Measurements from ENCODE around the gene UBE2E2. TPM values are rescaled to one million over a fixed set of nuclear protein-coding genes. Genes with fewer than 3 reads are reported as not detected.

The UBE2E2 gene
- total and polyA plus RNA-seq, 4 donors = 23.8 to 56.5 (median 32.9) TPM

DNA sequence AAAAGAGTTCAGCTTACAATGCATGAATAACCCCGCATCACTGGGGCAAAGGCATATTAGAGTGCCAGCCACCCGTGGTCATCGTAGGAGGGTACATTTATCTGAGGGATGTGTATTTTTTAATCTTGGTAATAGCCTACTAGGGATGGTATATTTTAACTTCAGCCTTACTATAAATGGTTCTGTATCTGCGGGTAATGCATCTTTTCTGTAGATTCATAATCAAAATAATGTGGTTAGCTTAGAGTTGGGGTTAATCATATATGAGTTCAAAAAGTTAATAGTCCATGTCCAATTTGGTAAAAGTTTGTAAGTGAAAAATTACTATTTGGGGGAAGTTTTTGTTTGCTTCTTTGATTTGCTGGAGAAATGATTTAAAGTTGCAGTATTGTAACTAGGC lies 339.0 kb downstream of the UBE2E2 start:
- 97% methylated on average over 4 of the region's 4 CpGs for WGBS, 2 donors
- DNase-seq (no peak), ATAC-seq (ENCODE audit: low FRiP score) (no peak)
- H3K27me3 ChIP-seq (ENCODE audit: control insufficient read depth in 1 of 2, insufficient read depth in 2 of 2, low read length in 1 of 2) = no peaks in the 10 kb centered on the region
- no peak overlapping the region for H3K4me3 ChIP-seq (ENCODE audit: low read length in 2 of 2)
- intact Hi-C loops (cut with DNase I) = no loop called here
- peaks cover 0 to under 1% of the 10 kb centered on the region in 2 donors for H3K36me3 ChIP-seq (ENCODE audit: control insufficient read depth in 1 of 2, insufficient read depth in 2 of 2, low read length in 1 of 2)
- H3K27ac ChIP-seq (ENCODE audit: low read depth in 1 of 2, low read length in 2 of 2) = no peak overlapping the region
- no peaks in the 10 kb centered on the region for H3K4me1 ChIP-seq (ENCODE audit: control insufficient read depth in 1 of 2, insufficient read depth in 2 of 2, low read length in 2 of 2)
- no peaks in the 10 kb centered on the region for H3K9me3 ChIP-seq (ENCODE audit: control insufficient read depth, low read length)

DNA sequence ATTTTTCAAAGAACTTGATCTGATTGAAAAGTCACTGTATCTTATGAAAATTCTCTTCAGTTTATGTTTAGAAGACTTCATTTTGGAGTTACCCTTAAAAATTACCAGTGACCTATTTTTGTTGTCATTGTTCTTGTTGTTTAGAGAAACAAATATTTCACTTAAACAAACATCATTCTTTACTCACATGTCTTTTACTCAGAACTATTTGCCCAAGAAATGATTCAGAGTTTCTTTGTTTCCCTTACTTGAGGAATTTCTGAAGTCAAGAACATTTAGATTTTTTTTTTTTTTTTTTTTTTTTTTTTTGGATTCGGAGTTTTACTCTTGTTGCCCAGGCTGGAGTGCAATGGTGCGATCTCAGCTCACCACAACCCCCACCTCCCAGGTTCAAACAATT lies 343.1 kb downstream of the UBE2E2 start:
- WGBS, 2 donors = 67 to 100% methylated on average over 1 to 2 of the region's 2 CpGs
- Histone ChIP-seq H3K27me3 (ENCODE audit: control insufficient read depth in 1 of 2, insufficient read depth in 2 of 2, low read length in 1 of 2) (no peaks in the 10 kb centered on the region), H3K27ac (ENCODE audit: low read depth in 1 of 2, low read length in 2 of 2) (no peak overlapping the region), H3K36me3 (ENCODE audit: control insufficient read depth in 1 of 2, insufficient read depth in 2 of 2, low read length in 1 of 2) (no peaks in the 10 kb centered on the region), H3K4me3 (ENCODE audit: low read length in 2 of 2) (no peak overlapping the region), H3K9me3 (ENCODE audit: control insufficient read depth, low read length) (no peaks in the 10 kb centered on the region), H3K4me1 (ENCODE audit: control insufficient read depth in 1 of 2, insufficient read depth in 2 of 2, low read length in 2 of 2) (peaks cover 3 to 4% of the 10 kb centered on the region in 2 donors)
- DNase-seq = no peak
- intact Hi-C loops (cut with DNase I) = no loop called here
- ATAC-seq (ENCODE audit: low FRiP score) = no peak

DNA sequence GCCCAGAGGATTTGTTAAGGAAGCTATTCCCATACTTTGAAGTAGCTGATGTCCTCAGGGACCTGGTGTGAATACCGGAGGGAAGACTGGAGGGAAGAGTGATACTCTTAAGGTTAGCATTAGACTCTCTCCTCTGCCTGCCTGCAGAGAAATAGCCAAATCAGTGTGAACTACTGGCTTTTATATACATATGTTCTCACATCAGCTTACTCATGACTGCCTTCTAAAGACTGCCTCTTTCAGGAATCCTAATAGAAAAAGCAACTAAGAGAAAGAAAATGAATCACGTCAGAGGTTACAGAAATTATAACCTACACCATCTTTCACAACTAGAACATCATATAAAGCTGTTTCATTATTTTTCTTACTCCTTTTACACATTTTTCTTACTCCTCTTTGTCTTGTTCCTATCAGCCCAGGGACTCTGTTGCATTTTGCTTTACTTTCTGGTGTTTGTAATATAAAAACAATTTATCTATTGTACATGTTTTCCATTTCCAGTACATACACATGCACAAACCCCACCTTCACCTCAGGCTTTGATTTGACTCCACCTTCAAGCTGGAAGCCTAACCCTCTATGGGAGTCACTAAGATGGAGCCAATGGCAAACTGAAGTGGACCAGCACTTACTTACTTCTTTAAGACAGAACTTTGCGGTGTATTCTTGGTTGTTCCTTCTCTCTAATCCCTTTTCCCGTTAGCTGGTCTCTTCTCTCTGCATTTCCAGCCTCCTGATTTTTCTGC lies 345.0 kb downstream of the UBE2E2 start:
- ATAC-seq (ENCODE audit: low FRiP score) (no peak), DNase-seq (no peak)
- intact Hi-C loops (cut with DNase I) = no loop called here
- 93 to 96% methylated on average over 4 of the region's 4 CpGs for WGBS, 2 donors
- Histone ChIP-seq H3K4me1 (ENCODE audit: control insufficient read depth in 1 of 2, insufficient read depth in 2 of 2, low read length in 2 of 2) (peaks cover 3 to 4% of the 10 kb centered on the region in 2 donors), H3K4me3 (ENCODE audit: low read length in 2 of 2) (no peak overlapping the region), H3K27ac (ENCODE audit: low read depth in 1 of 2, low read length in 2 of 2) (no peak overlapping the region), H3K36me3 (ENCODE audit: control insufficient read depth in 1 of 2, insufficient read depth in 2 of 2, low read length in 1 of 2) (no peaks in the 10 kb centered on the region), H3K27me3 (ENCODE audit: control insufficient read depth in 1 of 2, insufficient read depth in 2 of 2, low read length in 1 of 2) (no peaks in the 10 kb centered on the region), H3K9me3 (ENCODE audit: control insufficient read depth, low read length) (no peaks in the 10 kb centered on the region)

DNA sequence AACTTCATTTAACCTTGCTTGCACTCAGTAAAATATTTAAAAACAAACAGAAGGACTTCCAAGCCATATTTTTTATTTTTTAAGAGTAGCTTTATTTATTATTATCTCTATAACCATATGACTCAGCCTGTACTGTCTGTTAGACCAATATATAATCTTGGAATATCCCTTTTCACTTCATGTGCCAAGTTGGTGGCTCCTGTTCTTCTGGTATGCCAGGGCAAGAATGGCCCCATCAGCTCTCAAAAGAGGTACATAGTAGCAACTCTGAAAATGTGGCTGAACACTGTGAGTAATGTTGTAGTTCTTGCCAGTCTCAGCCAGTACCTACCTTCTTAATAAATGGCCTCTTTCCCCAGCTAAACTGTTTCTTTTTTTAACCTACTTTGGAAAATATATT lies 345.6 kb downstream of the UBE2E2 start:
- no peak for ATAC-seq (ENCODE audit: low FRiP score)
- intact Hi-C loops (cut with DNase I) = no loop called here

DNA sequence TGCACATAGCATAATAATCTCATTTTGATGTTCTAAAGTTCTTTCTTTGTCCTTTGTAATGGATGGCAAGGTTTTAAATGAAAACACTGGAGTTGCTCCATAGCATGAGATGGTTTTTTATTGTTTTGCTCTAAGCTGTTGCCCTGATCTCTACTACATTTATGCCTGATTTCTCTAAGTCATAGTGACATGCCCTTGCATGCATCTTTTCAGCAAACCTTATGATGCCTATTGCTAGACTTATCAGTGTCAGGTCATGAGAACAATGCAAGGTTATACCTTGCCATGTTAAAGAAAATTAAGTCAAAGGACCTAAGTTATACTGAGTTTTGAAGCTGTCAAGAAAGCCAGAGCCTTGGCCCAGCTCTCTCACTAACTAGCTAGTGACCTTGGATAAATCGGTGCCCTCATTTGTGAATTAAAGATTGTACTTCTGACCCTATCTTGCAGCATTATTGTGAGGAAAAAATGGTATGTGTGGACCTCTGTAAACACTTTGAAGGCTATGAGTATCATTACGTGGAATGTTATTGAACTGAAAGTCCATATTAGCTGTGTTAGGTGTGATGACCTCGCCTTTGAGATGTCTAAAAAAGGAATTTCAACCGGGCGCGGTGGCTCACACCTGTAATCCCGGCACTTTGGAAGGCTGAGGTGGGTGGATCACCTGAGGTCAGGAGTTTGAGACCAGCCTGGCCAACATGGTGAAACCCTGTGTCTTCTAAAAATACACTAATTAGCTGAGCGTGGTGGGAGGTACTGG lies 346.2 kb downstream of the UBE2E2 start:
- WGBS, 2 donors = 96 to 99% methylated on average over 8 of the region's 8 CpGs
- Histone ChIP-seq H3K4me3 (ENCODE audit: low read length in 2 of 2) (no peak overlapping the region), H3K27ac (ENCODE audit: low read depth in 1 of 2, low read length in 2 of 2) (no peak overlapping the region), H3K36me3 (ENCODE audit: control insufficient read depth in 1 of 2, insufficient read depth in 2 of 2, low read length in 1 of 2) (no peaks in the 10 kb centered on the region), H3K27me3 (ENCODE audit: control insufficient read depth in 1 of 2, insufficient read depth in 2 of 2, low read length in 1 of 2) (no peaks in the 10 kb centered on the region), H3K9me3 (ENCODE audit: control insufficient read depth, low read length) (no peaks in the 10 kb centered on the region), H3K4me1 (ENCODE audit: control insufficient read depth in 1 of 2, insufficient read depth in 2 of 2, low read length in 2 of 2) (peaks cover 3 to 4% of the 10 kb centered on the region in 2 donors)
- no peak for ATAC-seq (ENCODE audit: low FRiP score)
- DNase-seq = no peak
- intact Hi-C loops (cut with DNase I) = no loop called here

More for the DNA sequence above, 345.6 kb downstream of the UBE2E2 start:
- DNase-seq = no peak
- Histone ChIP-seq H3K4me1 (ENCODE audit: control insufficient read depth in 1 of 2, insufficient read depth in 2 of 2, low read length in 2 of 2) (peaks cover 3 to 4% of the 10 kb centered on the region in 2 donors), H3K36me3 (ENCODE audit: control insufficient read depth in 1 of 2, insufficient read depth in 2 of 2, low read length in 1 of 2) (no peaks in the 10 kb centered on the region), H3K9me3 (ENCODE audit: control insufficient read depth, low read length) (no peaks in the 10 kb centered on the region), H3K4me3 (ENCODE audit: low read length in 2 of 2) (no peak overlapping the region), H3K27ac (ENCODE audit: low read depth in 1 of 2, low read length in 2 of 2) (no peak overlapping the region), H3K27me3 (ENCODE audit: control insufficient read depth in 1 of 2, insufficient read depth in 2 of 2, low read length in 1 of 2) (no peaks in the 10 kb centered on the region)

DNA sequence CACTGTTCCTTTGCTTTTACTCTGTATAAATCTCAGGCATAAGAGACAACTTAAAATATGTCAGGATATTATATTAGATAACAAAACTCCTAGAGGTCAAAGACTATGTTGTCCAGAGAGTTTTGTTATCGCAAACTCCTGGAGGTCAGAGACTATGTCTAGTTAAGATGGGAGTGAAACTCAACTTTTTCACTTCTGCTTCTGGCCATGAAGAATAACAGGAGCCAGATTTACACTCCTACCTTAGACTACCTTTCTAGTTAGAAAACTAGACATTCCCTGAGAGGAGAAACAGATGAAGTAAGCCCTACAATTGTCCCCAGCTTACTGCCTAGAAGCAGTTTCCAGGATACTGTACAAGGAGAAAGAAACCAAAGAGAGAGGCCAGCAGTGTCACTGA lies 347.3 kb downstream of the UBE2E2 start:
- intact Hi-C loops (cut with DNase I) = no loop called here
- Histone ChIP-seq H3K36me3 (ENCODE audit: control insufficient read depth in 1 of 2, insufficient read depth in 2 of 2, low read length in 1 of 2) (no peaks in the 10 kb centered on the region), H3K9me3 (ENCODE audit: control insufficient read depth, low read length) (no peaks in the 10 kb centered on the region), H3K4me1 (ENCODE audit: control insufficient read depth in 1 of 2, insufficient read depth in 2 of 2, low read length in 2 of 2) (peaks cover 3 to 4% of the 10 kb centered on the region in 2 donors), H3K27me3 (ENCODE audit: control insufficient read depth in 1 of 2, insufficient read depth in 2 of 2, low read length in 1 of 2) (no peaks in the 10 kb centered on the region), H3K4me3 (ENCODE audit: low read length in 2 of 2) (no peak overlapping the region), H3K27ac (ENCODE audit: low read depth in 1 of 2, low read length in 2 of 2) (no peak overlapping the region)
- DNase-seq = no peak
- no peak for ATAC-seq (ENCODE audit: low FRiP score)
- WGBS, 2 donors = 95 to 100% methylated on average over 1 of the region's 1 CpG

DNA sequence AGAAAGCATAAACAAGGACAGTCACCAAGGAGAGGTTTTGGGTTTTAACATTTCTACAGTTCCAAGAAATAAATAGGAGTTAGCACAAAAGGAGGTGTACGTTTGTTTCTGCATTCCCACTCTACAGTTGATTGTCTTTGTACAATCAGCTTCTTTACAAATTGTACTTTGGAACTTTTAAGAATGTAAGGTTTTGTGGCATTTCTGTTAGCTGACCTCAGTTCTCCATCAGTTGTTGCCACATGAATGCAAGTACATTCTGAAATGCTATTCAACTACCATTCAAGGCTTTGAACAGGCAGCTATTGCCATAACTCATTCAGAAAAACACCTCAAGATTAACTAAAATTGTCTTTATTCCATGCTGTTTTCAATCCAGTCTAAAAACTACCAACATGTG lies 349.4 kb downstream of the UBE2E2 start:
- no peak overlapping the region for H3K4me3 ChIP-seq (ENCODE audit: low read length in 2 of 2)
- intact Hi-C loops (cut with DNase I) = no loop called here
- no peak for DNase-seq
- H3K9me3 ChIP-seq (ENCODE audit: control insufficient read depth, low read length) = no peaks in the 10 kb centered on the region
- H3K27me3 ChIP-seq (ENCODE audit: control insufficient read depth in 1 of 2, insufficient read depth in 2 of 2, low read length in 1 of 2) = no peaks in the 10 kb centered on the region
- ATAC-seq (ENCODE audit: low FRiP score) = no peak
- H3K27ac ChIP-seq (ENCODE audit: low read depth in 1 of 2, low read length in 2 of 2) = no peak overlapping the region
- WGBS, 2 donors = 89 to 90% methylated on average over 1 of the region's 1 CpG
- no peaks in the 10 kb centered on the region for H3K36me3 ChIP-seq (ENCODE audit: control insufficient read depth in 1 of 2, insufficient read depth in 2 of 2, low read length in 1 of 2)
- peaks cover 3 to 4% of the 10 kb centered on the region in 2 donors for H3K4me1 ChIP-seq (ENCODE audit: control insufficient read depth in 1 of 2, insufficient read depth in 2 of 2, low read length in 2 of 2)

DNA sequence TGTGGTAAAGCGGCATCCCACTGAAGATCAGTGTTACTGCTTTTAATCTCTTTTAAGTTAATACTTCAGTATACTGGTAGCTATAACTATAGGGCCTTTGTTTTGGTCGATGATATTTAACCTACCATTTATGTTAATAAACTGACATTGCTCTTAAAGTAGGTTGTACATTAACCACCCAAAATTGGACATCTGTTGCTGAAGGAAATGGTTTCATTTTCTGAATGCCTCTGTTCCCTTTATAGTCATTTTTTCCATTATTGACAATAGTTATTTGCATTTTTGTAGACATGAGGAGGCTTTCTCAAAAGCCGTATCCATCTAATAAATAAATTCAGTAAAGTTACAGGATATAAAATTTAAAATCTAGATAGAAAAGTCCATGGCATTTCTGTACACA lies 350.2 kb downstream of the UBE2E2 start:
- Histone ChIP-seq H3K9me3 (ENCODE audit: control insufficient read depth, low read length) (no peaks in the 10 kb centered on the region), H3K4me1 (ENCODE audit: control insufficient read depth in 1 of 2, insufficient read depth in 2 of 2, low read length in 2 of 2) (peaks cover 0 to under 1% of the 10 kb centered on the region in 2 donors), H3K27me3 (ENCODE audit: control insufficient read depth in 1 of 2, insufficient read depth in 2 of 2, low read length in 1 of 2) (no peaks in the 10 kb centered on the region), H3K36me3 (ENCODE audit: control insufficient read depth in 1 of 2, insufficient read depth in 2 of 2, low read length in 1 of 2) (no peaks in the 10 kb centered on the region), H3K27ac (ENCODE audit: low read depth in 1 of 2, low read length in 2 of 2) (no peak overlapping the region), H3K4me3 (ENCODE audit: low read length in 2 of 2) (no peak overlapping the region)
- WGBS, 2 donors = 91 to 94% methylated on average over 3 of the region's 3 CpGs
- no peak for DNase-seq
- ATAC-seq (ENCODE audit: low FRiP score) = no peak
- intact Hi-C loops (cut with DNase I) = no loop called here
